Cardiac fibroblast (primary cell): ENCODE measurements around the gene FRK.
"Not testable (repeated sequence)": the region's sequence is repeated elsewhere in the genome, so short reads cannot be mapped to it uniquely, and the experiment has no call there.

Experiments used
- DNase-seq, 2 donors: peaks; one replicate each; pipeline versions ENCODE4 v3.0.0 to v3.0.0-alpha.2; 2010; ENCODE audit warnings: low read depth in 2 of 2
- H3K4me3 ChIP-seq, 2 donors: replicated peaks in 1 of 2; 1 replicate in 1 of 2; 2 replicates in 1 of 2; pipeline ENCODE4 v1.5.1; 2011; ENCODE audit warnings: low read depth in 2 of 2, low read length in 2 of 2, mild to moderate bottlenecking in 2 of 2, moderate library complexity in 1 of 2
- CTCF ChIP-seq: IDR thresholded peaks from one replicate; pipeline ENCODE4 v1.5.1; 2011; ENCODE audit warnings: low read depth, mild to moderate bottlenecking, low read length, inconsistent platforms

FRK gene

GRCh38 chr6:115891111-115891669 lies 169.5 kb downstream of the FRK start:
- DNase-seq: peak in 1 of 2 donors; percentile 65
- no peak overlapping the region for H3K4me3 ChIP-seq
- no peak for TF ChIP-seq CTCF

GRCh38 chr6:115890238-115890637 lies 170.5 kb downstream of the FRK start:
- TF ChIP-seq CTCF: no peak
- DNase-seq: no peak
- no peak overlapping the region for H3K4me3 ChIP-seq

- H3K4me3 ChIP-seq, DNase-seq: not testable (repeated sequence)
These were observed 171.8 kb downstream of the FRK start for GRCh38 chr6:115888687-115889470.

GRCh38 chr6:115887891-115888290 lies 172.8 kb downstream of the FRK start:
- no peak overlapping the region for H3K4me3 ChIP-seq
- TF ChIP-seq CTCF: no peak
- no peak for DNase-seq

GRCh38 chr6:115885636-115886366 lies 174.9 kb downstream of the FRK start:
- no peak overlapping the region for H3K4me3 ChIP-seq
- DNase-seq: no peak
- no peak for TF ChIP-seq CTCF

- TF ChIP-seq CTCF: no peak
- H3K4me3 ChIP-seq: no peak overlapping the region
- no peak for DNase-seq
These were observed 177.9 kb downstream of the FRK start for GRCh38 chr6:115882771-115883170.

- H3K4me3 ChIP-seq: no peak overlapping the region
- no peak for TF ChIP-seq CTCF
- DNase-seq: no peak
These were observed 178.5 kb downstream of the FRK start for GRCh38 chr6:115882174-115882573.
